HepG2 (cell line): ENCODE results near the gene HS3ST3B1. TPM values are rescaled to one million over a fixed set of nuclear protein-coding genes. Genes with fewer than 3 reads are reported as not detected.

Experiments
- AHR ChIP-seq: IDR thresholded peaks from 2 replicates; pipeline ENCODE4 v1.6.1; 2018; ENCODE audit warnings: missing genetic modification reagents, missing compliant biosample characterization
- ARNT ChIP-seq: fragments of 450-650 bp; IDR thresholded peaks from 2 replicates; pipeline ENCODE4 v1.6.1; 2017
- CTCF ChIP-seq: sonication (generic); formaldehyde crosslinking; IDR thresholded peaks from 2 replicates; pipeline ENCODE4 v1.5.0; 2020; ENCODE audit warnings: mild to moderate bottlenecking, missing genetic modification reagents, moderate library complexity
- DPF2 ChIP-seq: sonication (generic); formaldehyde crosslinking; IDR thresholded peaks from 2 replicates; pipeline ENCODE4 v1.4.0; 2020; ENCODE audit warnings: mild to moderate bottlenecking, low read depth, missing genetic modification reagents, borderline replicate concordance
- FOXA3 ChIP-seq: IDR thresholded peaks from 2 replicates; pipeline ENCODE4 v1.6.1; 2016; ENCODE audit warnings: missing genetic modification reagents, missing compliant biosample characterization
- GATAD2A ChIP-seq: IDR thresholded peaks from 2 replicates; pipeline ENCODE4 v1.6.1; 2016
- HNF1A ChIP-seq, 2 experiments: sonication (generic) in 1 of 2; formaldehyde crosslinking in 1 of 2; IDR thresholded peaks; 2 replicates each; pipeline versions ENCODE4 v1.4.0 to v1.6.1; 2016 to 2020; ENCODE audit warnings: borderline replicate concordance in 1 of 2, low read depth in 1 of 2, mild to moderate bottlenecking in 1 of 2, missing genetic modification reagents in 1 of 2
- HNF4A ChIP-seq: sonication (generic); formaldehyde crosslinking; IDR thresholded peaks from 2 replicates; pipeline ENCODE4 v1.4.0; 2020; ENCODE audit warnings: missing genetic modification reagents
- HNF4G ChIP-seq, 2 experiments: sonication (generic) in 1 of 2; formaldehyde crosslinking in 1 of 2; IDR thresholded peaks; 2 replicates each; pipeline versions ENCODE4 v1.4.0 to v1.6.1; 2011 to 2020; ENCODE audit warnings: borderline replicate concordance in 2 of 2, low read depth in 2 of 2, mild to moderate bottlenecking in 2 of 2, low read length in 1 of 2, missing genetic modification reagents in 1 of 2, moderate library complexity in 1 of 2
- HOXA3 ChIP-seq: sonication (generic); formaldehyde crosslinking; IDR thresholded peaks from 2 replicates; pipeline ENCODE4 v1.5.0; 2020; ENCODE audit warnings: missing genetic modification reagents
- LCORL ChIP-seq, 2 experiments: fragments of 450-650 bp in 1 of 2; sonication (generic) in 1 of 2; formaldehyde crosslinking in 1 of 2; IDR thresholded peaks; 2 replicates each; pipeline versions ENCODE4 v1.5.0 to v1.6.1; 2017 to 2020; ENCODE audit warnings: antibody characterized with exemption in 1 of 2, missing genetic modification reagents in 1 of 2
- MED1 ChIP-seq: sonication (generic); formaldehyde crosslinking; IDR thresholded peaks from 2 replicates; pipeline ENCODE4 v1.4.0; 2020; ENCODE audit warnings: missing genetic modification reagents
- MZF1 ChIP-seq: sonication (generic); formaldehyde crosslinking; IDR thresholded peaks from 2 replicates; pipeline ENCODE4 v1.8.1; 2023; ENCODE audit warnings: mild to moderate bottlenecking, missing genetic modification reagents, borderline replicate concordance
- NFE2 ChIP-seq: sonication (generic); formaldehyde crosslinking; IDR thresholded peaks from 2 replicates; pipeline ENCODE4 v1.4.0; 2020; ENCODE audit warnings: missing genetic modification reagents
- PAXIP1 ChIP-seq: sonication (generic); formaldehyde crosslinking; conservative IDR thresholded peaks from 2 replicates; pipeline ENCODE4 v1.4.0; 2020; ENCODE audit warnings: mild to moderate bottlenecking, missing genetic modification reagents, moderate library complexity
- REPIN1 ChIP-seq: sonication (generic); formaldehyde crosslinking; IDR thresholded peaks from 2 replicates; pipeline ENCODE4 v1.8.0; 2022; ENCODE audit warnings: missing genetic modification reagents, low read depth, mild to moderate bottlenecking, borderline replicate concordance
- ZNF235 ChIP-seq: sonication (generic); formaldehyde crosslinking; IDR thresholded peaks from 2 replicates; pipeline ENCODE4 v1.8.1; 2023; ENCODE audit warnings: mild to moderate bottlenecking, missing genetic modification reagents, borderline replicate concordance
- ZNF292 ChIP-seq: sonication (generic); formaldehyde crosslinking; IDR thresholded peaks from 2 replicates; pipeline ENCODE4 v1.8.1; 2022; ENCODE audit warnings: mild to moderate bottlenecking, low read depth, missing genetic modification reagents, borderline replicate concordance
- polyA plus RNA-seq, 8 experiments: library from polyadenylated mRNA; depleted of rRNA in 3 of 8; stranded (reverse) in 7 of 8; unstranded in 1 of 8; fragments of >200 nt; fragmentation: Illumina TruSeq in 4 of 8; extraction: Trizol in 4 of 8; gene quantifications; 2 replicates each; pipeline versions ENCODE4 v1.2.1 to v1.2.3, GENCODE V29; 2011 to 2016; ENCODE audit warnings: low read depth in 4 of 8, missing spikeins in 1 of 8, mixed read lengths in 1 of 8; ENCODE audit not compliant: insufficient read depth in 1 of 8
- total RNA-seq, 5 experiments: library from RNA; depleted of rRNA; stranded (reverse); fragments of >200 nt; fragmentation: Illumina TruSeq; extraction: Trizol; gene quantifications; 2 replicates each; pipeline ENCODE4 v1.2.3, GENCODE V29; 2016; ENCODE audit warnings: low read depth in 1 of 5

HS3ST3B1 gene
- total and polyA plus RNA-seq, 2 of the 13 experiments (the other 11 are each of a cell fraction or from before 2014, with no cell fraction given): 15.7 to 39.5 TPM

GRCh38 chr17:14359163-14360020, 58.5 kb downstream of the HS3ST3B1 start (continued):
- TF ChIP-seq CTCF (CRISPR knock-in tag) (peak; percentile 68), FOXA3 (CRISPR knock-in tag) (0 out of 2 replicates have a peak, but pooled peaks have one; percentile 17), MZF1 (no peak), ZNF292 (peak; percentile 52; the same call in 1 of the 2 replicates), ARNT (no peak), REPIN1 (no peak), LCORL (IDR thresholded peaks at IDR 0.05) (no peak), LCORL (CRISPR knock-in tag; IDR thresholded peaks at IDR 0.05) (peak; percentile 15; the same call in 1 of the 2 replicates), DPF2 (CRISPR knock-in tag) (no peak), HNF4A (CRISPR knock-in tag) (peak; percentile 45), GATAD2A (CRISPR knock-in tag) (peak; percentile 51; the same call in 1 of the 2 replicates), HNF1A (IDR thresholded peaks at IDR 0.05; ENCODE audit: low read depth) (no peak), HNF1A (CRISPR knock-in tag; IDR thresholded peaks at IDR 0.05; ENCODE audit: borderline replicate concordance) (no peak), ZNF235 (CRISPR knock-in tag) (no peak), PAXIP1 (CRISPR knock-in tag) (peak; percentile 38; the same call in 1 of the 2 replicates), MED1 (no peak), HOXA3 (CRISPR knock-in tag) (0 out of 2 replicates have a peak, but pooled peaks have one; percentile 19), HNF4G (IDR thresholded peaks at IDR 0.05; ENCODE audit: borderline replicate concordance, low read depth, low read length) (0 out of 2 replicates have a peak, but pooled peaks have one; percentile 5), HNF4G (CRISPR knock-in tag; IDR thresholded peaks at IDR 0.05; ENCODE audit: borderline replicate concordance, low read depth) (no peak), AHR (CRISPR knock-in tag) (no peak), NFE2 (CRISPR knock-in tag) (no peak)
